Thymus (tissue), 11 donors: ENCODE measurements around the gene CMTM5. TPM values are rescaled to one million over a fixed set of nuclear protein-coding genes. Genes with fewer than 3 reads are reported as not detected.
A peak's percentile ranks its signal among the peaks of the same experiment; 100 is the strongest.

Experiments
- DNase-seq, 9 donors: peaks; one replicate each; pipeline ENCODE4 v3.0.0-alpha.2; 2013; ENCODE audit warnings: low spot score in 9 of 9, low read depth in 6 of 9, missing footprints in 1 of 9
- H3K27ac ChIP-seq, 2 donors: one replicate each; pipeline ENCODE4 v1.5.1; 2013; ENCODE audit warnings: control low read depth in 1 of 2, low read depth in 1 of 2, low read length in 1 of 2, mild to moderate bottlenecking in 1 of 2, moderate library complexity in 1 of 2
- H3K27me3 ChIP-seq, 2 donors: one replicate each; pipeline ENCODE4 v1.5.1; 2013; ENCODE audit warnings: low read length in 1 of 2; ENCODE audit not compliant: control insufficient read depth in 2 of 2, insufficient read depth in 1 of 2
- H3K36me3 ChIP-seq, 2 donors: one replicate each; pipeline ENCODE4 v1.5.1; 2013; ENCODE audit warnings: low read length in 1 of 2, mild to moderate bottlenecking in 1 of 2, moderate library complexity in 1 of 2; ENCODE audit not compliant: control insufficient read depth in 2 of 2, insufficient read depth in 2 of 2
- H3K4me1 ChIP-seq, 2 donors: one replicate each; pipeline ENCODE4 v1.5.1; 2013; ENCODE audit warnings: low read length in 2 of 2; ENCODE audit not compliant: control insufficient read depth in 2 of 2, insufficient read depth in 2 of 2
- H3K4me3 ChIP-seq, 2 donors: one replicate each; pipeline ENCODE4 v1.5.1; 2013; ENCODE audit warnings: low read length in 2 of 2, control low read depth in 1 of 2, mild to moderate bottlenecking in 1 of 2
- H3K9me3 ChIP-seq, 2 donors: one replicate each; pipeline ENCODE4 v1.5.1; 2013; ENCODE audit warnings: low read length in 1 of 2, mild to moderate bottlenecking in 1 of 2; ENCODE audit not compliant: control insufficient read depth in 2 of 2, insufficient read depth in 1 of 2
- WGBS: extraction: QIAGEN DNeasy Blood & Tissue Kit; methylation state at CpG from one replicate; pipeline ENCODE4 v1.1.7; 2013; 5-methylcytosine and 5-hydroxymethylcytosine counted together
- polyA plus RNA-seq: library from polyadenylated mRNA; stranded (reverse); fragments of 200-250 nt; gene quantifications from one replicate; pipeline ENCODE4 v1.2.3, GENCODE V29; 2013
- total RNA-seq: library from RNA; stranded (reverse); fragments of 120-200 nt; gene quantifications from one replicate; pipeline ENCODE4 v1.2.4, GENCODE V29; 2013
- donor health status: healthy.

CMTM5 gene
- total and polyA plus RNA-seq, 2 donors = 0.05 to 0.37 TPM

DNA sequence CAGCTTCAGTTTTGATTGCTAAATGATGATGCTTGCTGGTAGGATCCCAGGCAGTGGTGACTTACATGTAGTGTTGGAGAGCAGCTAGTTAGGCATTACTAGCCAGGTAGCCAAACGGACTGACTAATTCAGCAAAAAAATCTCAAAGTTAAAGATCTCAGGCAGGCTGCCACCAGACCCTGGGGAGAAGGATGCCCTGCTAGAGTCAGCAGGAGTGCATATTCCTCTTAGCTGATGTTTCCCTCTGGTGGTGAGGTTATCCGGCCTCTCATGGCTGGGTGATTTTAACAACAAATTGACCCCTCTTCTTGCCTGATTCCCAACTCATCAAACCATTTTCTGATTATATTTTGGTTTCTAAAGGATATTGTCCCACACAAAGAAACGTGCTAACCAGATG, 14.6 kb upstream of the CMTM5 start:
- 93% methylated on average over 3 of the region's 3 CpGs for WGBS
- no peaks in the 10 kb centered on the region for H3K4me1 ChIP-seq
- H3K9me3 ChIP-seq = peaks cover 0 to 4% of the 10 kb centered on the region in 2 donors
- H3K36me3 ChIP-seq = no peaks in the 10 kb centered on the region
- H3K27me3 ChIP-seq = peaks cover 38 to 66% of the 10 kb centered on the region in 2 donors
- no peak overlapping the region for H3K27ac ChIP-seq
- no peak overlapping the region for H3K4me3 ChIP-seq
- no peak for DNase-seq

DNA sequence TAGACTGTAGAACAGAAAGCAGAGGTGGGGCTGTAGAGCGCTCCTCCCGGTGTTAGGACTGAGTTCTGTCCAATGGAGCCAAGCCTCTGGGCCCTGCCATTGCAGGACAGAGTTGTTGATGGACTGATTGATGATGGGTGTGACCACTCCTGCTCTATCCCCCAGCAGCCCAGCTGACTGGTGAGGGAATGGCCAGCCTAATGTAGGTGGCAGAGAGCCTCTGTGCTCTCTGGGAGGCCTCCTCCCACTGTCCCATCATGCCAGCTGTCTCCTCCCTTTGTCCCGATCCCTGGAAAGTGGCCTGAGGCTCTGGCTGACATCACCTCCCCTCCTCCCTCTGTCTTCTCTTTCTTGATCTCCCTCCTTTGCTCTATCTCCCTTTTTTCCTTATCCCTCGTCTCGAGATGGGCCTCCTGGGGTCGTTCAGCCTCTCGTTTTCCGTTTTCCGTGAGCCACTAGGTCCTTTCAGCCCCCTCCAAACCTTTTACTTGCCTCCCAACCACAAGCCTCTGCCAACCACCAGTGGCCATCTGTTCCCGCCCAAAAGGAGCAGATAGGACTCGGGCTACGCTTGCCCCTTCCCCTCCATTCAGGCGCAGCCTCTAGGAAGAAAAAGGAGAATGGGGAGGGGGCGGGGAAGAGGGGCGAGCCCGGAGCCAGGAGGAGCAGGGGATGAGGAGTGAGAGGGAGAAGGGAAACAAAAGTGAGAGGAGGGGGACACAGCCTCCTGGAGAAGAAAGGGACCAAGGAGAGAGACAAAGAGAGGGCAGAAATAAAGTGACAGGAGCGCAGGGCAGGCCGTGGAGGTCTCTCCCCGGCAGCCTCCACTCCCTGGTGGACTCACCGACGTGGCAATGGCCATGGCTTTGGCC, 12.4 kb upstream of the CMTM5 start:
- no peak for DNase-seq
- Histone ChIP-seq H3K27me3 (peaks cover 41 to 76% of the 10 kb centered on the region in 2 donors), H3K4me1 (no peaks in the 10 kb centered on the region), H3K27ac (peak overlapping the region in 1 of 2 donors; percentile 36), H3K36me3 (no peaks in the 10 kb centered on the region), H3K9me3 (peaks cover 0 to 4% of the 10 kb centered on the region in 2 donors), H3K4me3 (peak overlapping the region in 1 of 2 donors; percentile 22)
- 34% methylated on average over 21 of the region's 21 CpGs for WGBS

DNA sequence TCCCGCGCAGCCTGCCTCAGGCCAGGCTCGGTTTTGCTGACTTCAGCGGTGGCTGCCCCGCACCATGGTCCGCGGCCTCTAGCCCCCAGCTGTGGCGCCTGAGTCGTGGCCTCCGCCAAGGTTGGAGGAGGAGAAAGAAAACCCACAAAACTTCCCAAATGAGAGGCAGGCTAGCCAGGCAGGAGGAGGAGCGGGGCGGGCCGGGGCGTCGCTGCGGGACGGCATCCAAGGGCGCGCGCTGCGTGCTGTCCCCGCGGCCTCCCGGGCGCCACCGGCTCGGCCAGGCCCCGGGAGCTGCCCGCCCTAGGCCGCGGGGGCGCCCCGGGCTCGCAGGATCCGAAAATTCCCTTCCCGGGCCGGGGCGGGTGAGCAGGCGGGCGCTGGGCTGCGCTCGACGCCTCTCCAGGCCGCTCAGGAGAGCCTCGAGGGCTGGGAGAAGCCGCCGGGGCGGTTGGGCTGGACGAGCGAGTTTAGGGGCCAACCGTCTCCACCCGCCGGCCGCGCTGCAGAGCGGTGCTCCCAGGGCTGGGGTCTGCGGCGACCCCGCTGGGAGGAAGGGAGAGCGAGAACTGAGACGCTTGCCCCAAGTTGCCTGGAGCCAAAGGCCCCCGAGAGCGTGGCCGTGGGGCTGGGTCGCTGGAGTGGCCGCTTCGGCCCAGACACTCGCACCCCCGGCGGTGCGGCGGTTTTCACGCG, 11.7 kb upstream of the CMTM5 start, which contains the start of gene EFS:
Gene EFS, minus strand, starts transcription at position 137 of the 696 bp plus-strand sequence. CDS start 147 bp downstream, outside the sequence.
- no peak for DNase-seq
- Histone ChIP-seq H3K36me3 (no peaks in the 10 kb centered on the region), H3K9me3 (peaks cover 0 to 4% of the 10 kb centered on the region in 2 donors), H3K27ac (peak within 1 kb of the TSS; percentile 55 to 77), H3K27me3 (peaks cover 41 to 76% of the 10 kb centered on the region in 2 donors), H3K4me1 (no peaks in the 10 kb centered on the region), H3K4me3 (peak within 1 kb of the TSS; percentile 5 to 22)
- 3% methylated on average over 74 of the region's 74 CpGs for WGBS

DNA sequence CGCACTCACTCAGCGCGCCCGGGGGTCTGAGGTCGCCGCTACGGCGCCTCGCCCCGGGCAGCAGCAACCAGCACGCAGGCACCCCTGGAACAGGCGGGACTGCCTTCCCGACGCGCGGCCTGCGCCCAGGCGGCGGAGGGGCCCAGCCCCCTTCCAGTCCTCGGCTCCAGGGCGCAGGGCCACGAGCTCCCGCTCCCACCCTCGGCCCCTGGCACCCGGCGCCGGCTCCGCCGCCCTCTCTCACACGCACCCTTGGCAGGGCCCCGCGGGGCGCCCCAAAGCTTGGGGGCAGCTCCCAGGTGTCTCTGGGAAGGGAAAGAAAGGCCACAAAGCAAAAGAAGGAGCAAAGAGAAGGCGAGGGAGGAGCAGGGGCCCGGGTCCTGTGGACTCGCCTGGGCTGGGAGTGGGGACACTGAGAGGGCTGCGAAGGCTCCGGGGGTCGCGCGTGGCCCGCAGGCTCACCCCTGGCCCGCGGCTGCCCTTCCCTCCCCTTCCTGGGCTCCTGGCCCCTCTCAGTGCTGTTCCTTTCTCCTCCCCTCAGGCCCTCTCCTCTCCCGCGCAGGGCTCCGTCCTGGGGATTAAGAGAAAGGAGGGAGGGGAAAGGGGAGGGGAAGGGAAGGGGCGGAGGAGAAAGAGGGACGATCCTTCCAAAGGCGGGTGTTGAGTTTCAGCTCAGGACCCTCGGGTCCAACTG, 11.0 kb upstream of the CMTM5 start:
- peaks cover 0 to 4% of the 10 kb centered on the region in 2 donors for H3K9me3 ChIP-seq
- 6% methylated on average over 49 of the region's 51 CpGs for WGBS
- DNase-seq = no peak
- no peaks in the 10 kb centered on the region for H3K36me3 ChIP-seq
- peak overlapping the region; percentile 55 to 77 for H3K27ac ChIP-seq
- H3K27me3 ChIP-seq = peaks cover 41 to 81% of the 10 kb centered on the region in 2 donors
- peak overlapping the region in 1 of 2 donors; percentile 2 for H3K4me3 ChIP-seq
- H3K4me1 ChIP-seq = no peaks in the 10 kb centered on the region

DNA sequence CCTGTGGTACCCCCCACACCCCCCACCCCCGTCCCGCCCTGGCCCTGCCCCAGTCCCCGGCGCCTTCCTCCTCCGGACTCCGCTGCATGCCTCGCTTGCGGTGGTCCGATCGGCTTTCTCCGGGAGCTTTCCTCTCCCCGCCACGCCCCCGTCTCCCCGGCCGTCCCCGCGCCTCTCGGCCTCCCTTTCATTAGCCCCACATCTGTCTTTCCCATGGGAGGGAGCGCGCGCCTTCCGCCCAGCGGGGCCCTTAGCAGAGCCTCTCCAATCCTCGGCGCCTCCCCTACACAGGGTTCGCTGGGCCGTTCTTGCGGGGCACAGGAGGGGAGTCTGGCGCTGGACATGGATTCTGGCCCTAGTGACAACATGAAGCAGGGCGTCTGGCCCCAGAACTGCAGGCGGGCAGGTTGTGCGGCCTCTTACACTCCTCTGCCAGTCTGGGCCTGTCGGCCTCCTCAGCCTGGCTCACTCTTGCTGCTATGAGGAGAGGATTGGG, 10.4 kb upstream of the CMTM5 start:
- Histone ChIP-seq H3K27ac (peak overlapping the region in 1 of 2 donors; percentile 26), H3K4me1 (no peaks in the 10 kb centered on the region), H3K9me3 (peaks cover 0 to 4% of the 10 kb centered on the region in 2 donors), H3K27me3 (peaks cover 41 to 80% of the 10 kb centered on the region in 2 donors), H3K4me3 (no peak overlapping the region), H3K36me3 (no peaks in the 10 kb centered on the region)
- 74% methylated on average over 34 of the region's 34 CpGs for WGBS
- DNase-seq = no peak

GRCh38 chr14:23370221-23370620, 6.6 kb upstream of the CMTM5 start:
- no peak for DNase-seq

DNA sequence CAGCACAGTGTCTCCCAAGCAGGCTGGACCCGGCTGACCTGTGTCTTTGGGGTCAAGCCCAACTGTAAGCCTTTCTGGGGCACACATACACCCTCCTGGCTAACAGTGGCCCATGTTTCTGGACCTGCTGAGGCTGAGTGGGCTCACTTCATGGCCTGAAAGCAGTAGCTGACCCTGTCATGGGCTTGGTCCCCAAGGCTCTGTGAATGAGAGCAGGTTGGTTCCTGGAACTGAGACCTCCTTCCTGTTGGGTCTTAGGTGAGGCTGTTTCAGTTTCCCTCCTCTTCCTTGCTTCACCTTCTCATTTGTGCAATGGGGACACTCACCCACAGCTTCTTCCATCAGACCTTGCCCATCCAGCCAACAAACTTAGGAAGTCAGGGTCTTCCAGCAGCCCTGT, 5.0 kb upstream of the CMTM5 start:
- Histone ChIP-seq H3K4me1 (no peaks in the 10 kb centered on the region), H3K27me3 (peaks cover 6 to 40% of the 10 kb centered on the region in 2 donors), H3K36me3 (no peaks in the 10 kb centered on the region), H3K4me3 (no peak overlapping the region), H3K9me3 (peaks cover 0 to under 1% of the 10 kb centered on the region in 2 donors), H3K27ac (no peak overlapping the region)
- 94% methylated on average over 1 of the region's 1 CpG for WGBS
- no peak for DNase-seq

More at GRCh38 chr14:23370221-23370620, 6.6 kb upstream of the CMTM5 start:
- peaks cover 0 to 4% of the 10 kb centered on the region in 2 donors for H3K9me3 ChIP-seq
- 87% methylated on average over 1 of the region's 1 CpG for WGBS
- no peak overlapping the region for H3K27ac ChIP-seq
- no peaks in the 10 kb centered on the region for H3K4me1 ChIP-seq
- no peaks in the 10 kb centered on the region for H3K36me3 ChIP-seq
- no peak overlapping the region for H3K4me3 ChIP-seq
- H3K27me3 ChIP-seq = peaks cover 20 to 51% of the 10 kb centered on the region in 2 donors

- H3K27ac ChIP-seq = no peak within 1 kb of the TSS
- no peak within 1 kb of the TSS for H3K4me3 ChIP-seq
- peaks cover 0 to 38% of the 10 kb centered on the region in 2 donors for H3K27me3 ChIP-seq
- no peaks in the 10 kb centered on the region for H3K36me3 ChIP-seq
- H3K9me3 ChIP-seq = no peaks in the 10 kb centered on the region
- WGBS = 91% methylated on average over 2 of the region's 2 CpGs
- DNase-seq = no peak
- no peaks in the 10 kb centered on the region for H3K4me1 ChIP-seq
Measured at GRCh38 chr14:23372509-23372908, 4.3 kb upstream of the CMTM5 start, which contains the start of gene IL25. IL25 (plus strand) TSS chr14:23372809.
